Loucy (cell line): ENCODE measurements around the gene EPB41L5.

Experiments used
- H2AFZ ChIP-seq: fragments of 200-600 bp; sonication (generic); 2 replicates; pipeline ENCODE4 v1.6.0; 2016; ENCODE audit warnings: antibody characterized with exemption, mild to moderate bottlenecking, low read length, moderate library complexity
- H3F3A ChIP-seq: fragments of 200-600 bp; 2 replicates; pipeline ENCODE4 v1.6.0; 2016; ENCODE audit warnings: antibody characterized with exemption, low read depth, mild to moderate bottlenecking
- H3K27me3 ChIP-seq: fragments of 200-600 bp; sonication (generic); 2 replicates; pipeline ENCODE4 v1.6.1; 2014; ENCODE audit warnings: low read length, mild to moderate bottlenecking; ENCODE audit not compliant: insufficient read depth, poor library complexity, severe bottlenecking
- H3K36me3 ChIP-seq: fragments of 200-600 bp; sonication (generic); 2 replicates; pipeline ENCODE4 v1.6.1; 2016; ENCODE audit warnings: low read length; ENCODE audit not compliant: insufficient read depth
- H3K4me1 ChIP-seq: fragments of 200-600 bp; sonication (generic); 2 replicates; pipeline ENCODE4 v1.5.1; 2014; ENCODE audit warnings: low read length, mild to moderate bottlenecking; ENCODE audit not compliant: insufficient read depth, poor library complexity, severe bottlenecking
- H3K4me2 ChIP-seq: fragments of 200-600 bp; sonication (generic); 2 replicates; pipeline ENCODE4 v1.6.0; 2014; ENCODE audit warnings: antibody characterized with exemption, low read length, low read depth, mild to moderate bottlenecking; ENCODE audit not compliant: poor library complexity, severe bottlenecking
- H3K4me3 ChIP-seq: fragments of 200-600 bp; sonication (generic); 2 replicates; pipeline ENCODE4 v1.5.1; 2014; ENCODE audit warnings: low read length, mild to moderate bottlenecking, mixed read lengths; ENCODE audit not compliant: poor library complexity, severe bottlenecking
- H3K79me2 ChIP-seq: fragments of 200-600 bp; sonication (generic); 2 replicates; pipeline ENCODE4 v1.6.1; 2014; ENCODE audit warnings: low read length; ENCODE audit not compliant: insufficient read depth
- H3K9ac ChIP-seq: fragments of 200-600 bp; sonication (generic); 2 replicates; pipeline ENCODE4 v1.6.0; 2014; ENCODE audit warnings: mild to moderate bottlenecking, low read depth, low read length, moderate library complexity; ENCODE audit not compliant: poor library complexity, severe bottlenecking
- H3K9me2 ChIP-seq: fragments of 200-600 bp; sonication (generic); replicated peaks from 2 replicates; pipeline ENCODE4 v1.6.1; 2016; ENCODE audit warnings: low read depth, low read length, mixed read lengths
- H3K9me3 ChIP-seq: fragments of 200-600 bp; sonication (generic); 2 replicates; pipeline ENCODE4 v1.6.1; 2014; ENCODE audit warnings: mild to moderate bottlenecking, antibody characterized with exemption, low read length, low read depth; ENCODE audit not compliant: insufficient read depth
- H4K20me1 ChIP-seq: fragments of 200-600 bp; sonication (generic); 2 replicates; pipeline ENCODE4 v1.6.0; 2014; ENCODE audit warnings: antibody characterized with exemption, low read length, mild to moderate bottlenecking; ENCODE audit not compliant: insufficient read depth, poor library complexity, severe bottlenecking
- CTCF ChIP-seq: fragments of 200-600 bp; sonication (generic); conservative IDR thresholded peaks from 2 replicates; pipeline ENCODE4 v1.5.1; 2014; ENCODE audit warnings: mild to moderate bottlenecking, antibody characterized with exemption, low read length
- EZH2phosphoT487 ChIP-seq: fragments of 200-600 bp; IDR thresholded peaks from 2 replicates; pipeline ENCODE4 v1.6.1; 2018; ENCODE audit warnings: antibody characterized with exemption, mild to moderate bottlenecking, moderate library complexity, borderline replicate concordance

EPB41L5 gene

GRCh38 chr2:120110062-120110362 lies 97.1 kb downstream of the EPB41L5 start:
- no peak overlapping the region for H3K9ac ChIP-seq
- H3F3A ChIP-seq = peaks cover 4% of the 10 kb centered on the region
- H3K36me3 ChIP-seq = no peaks in the 10 kb centered on the region
- no peak overlapping the region for H3K4me3 ChIP-seq
- H3K9me2 ChIP-seq = no peaks in the 10 kb centered on the region
- peaks cover 3% of the 10 kb centered on the region for H4K20me1 ChIP-seq
- H2AFZ ChIP-seq = no peak overlapping the region
- H3K79me2 ChIP-seq = no peaks in the 10 kb centered on the region
- no peak; the same call in 1 of the 2 replicates for TF ChIP-seq CTCF
- TF ChIP-seq EZH2phosphoT487 = no peak
- H3K27me3 ChIP-seq = no peaks in the 10 kb centered on the region
- no peak overlapping the region for H3K4me2 ChIP-seq
- peaks cover 14% of the 10 kb centered on the region for H3K4me1 ChIP-seq
- no peaks in the 10 kb centered on the region for H3K9me3 ChIP-seq

GRCh38 chr2:120110507-120110906 lies 97.6 kb downstream of the EPB41L5 start:
- Histone ChIP-seq H3K27me3 (no peaks in the 10 kb centered on the region), H3K4me1 (peaks cover 14% of the 10 kb centered on the region), H3K79me2 (no peaks in the 10 kb centered on the region), H3K36me3 (no peaks in the 10 kb centered on the region), H3K9me2 (no peaks in the 10 kb centered on the region), H2AFZ (no peak overlapping the region), H3F3A (peaks cover 4% of the 10 kb centered on the region), H3K9me3 (no peaks in the 10 kb centered on the region), H3K4me2 (no peak overlapping the region), H3K9ac (no peak overlapping the region), H3K4me3 (no peak overlapping the region), H4K20me1 (peaks cover 3% of the 10 kb centered on the region)
- TF ChIP-seq CTCF (no peak), EZH2phosphoT487 (no peak)

GRCh38 chr2:120111193-120111592 lies 98.3 kb downstream of the EPB41L5 start:
- Histone ChIP-seq H3K9me3 (no peaks in the 10 kb centered on the region), H3K4me1 (peaks cover 14% of the 10 kb centered on the region), H3K79me2 (no peaks in the 10 kb centered on the region), H3K4me3 (no peak overlapping the region), H3K4me2 (no peak overlapping the region), H4K20me1 (peaks cover 3% of the 10 kb centered on the region), H3K9ac (no peak overlapping the region), H3K27me3 (no peaks in the 10 kb centered on the region), H3K9me2 (no peaks in the 10 kb centered on the region), H2AFZ (no peak overlapping the region), H3K36me3 (no peaks in the 10 kb centered on the region), H3F3A (peaks cover 4% of the 10 kb centered on the region)
- TF ChIP-seq CTCF (no peak), EZH2phosphoT487 (no peak)
